HG02981 (cell line): Measurements from ENCODE around the gene MACROD2.

Source experiments
- ATAC-seq: cut with Tn5 transposase; IDR thresholded peaks from one replicate; pipeline ENCODE4 v1.9.1; 2021; ENCODE audit warnings: mild to moderate bottlenecking, moderate library complexity; ENCODE audit not compliant: unreplicated experiment

MACROD2 gene

DNA sequence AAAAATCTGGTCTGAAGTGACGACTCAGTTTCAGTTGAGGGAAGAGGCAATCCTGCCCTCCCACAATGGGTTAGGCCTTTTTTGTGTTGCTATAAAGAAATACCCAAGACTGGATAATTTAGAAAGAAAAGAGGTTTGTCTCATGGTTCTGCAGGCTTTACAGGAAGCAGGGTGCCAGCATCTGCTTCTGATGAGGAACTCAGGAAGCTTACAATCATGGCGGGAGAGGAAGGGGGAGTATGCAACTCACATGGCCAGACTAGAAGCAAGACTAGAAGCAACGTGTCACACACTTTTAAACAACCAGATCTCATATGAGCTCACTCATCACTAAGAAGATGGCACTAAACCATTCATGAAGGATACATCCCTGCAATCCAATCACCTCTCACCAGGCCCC is 2048.6 kb downstream of the MACROD2 start:
- ATAC-seq: no peak

DNA sequence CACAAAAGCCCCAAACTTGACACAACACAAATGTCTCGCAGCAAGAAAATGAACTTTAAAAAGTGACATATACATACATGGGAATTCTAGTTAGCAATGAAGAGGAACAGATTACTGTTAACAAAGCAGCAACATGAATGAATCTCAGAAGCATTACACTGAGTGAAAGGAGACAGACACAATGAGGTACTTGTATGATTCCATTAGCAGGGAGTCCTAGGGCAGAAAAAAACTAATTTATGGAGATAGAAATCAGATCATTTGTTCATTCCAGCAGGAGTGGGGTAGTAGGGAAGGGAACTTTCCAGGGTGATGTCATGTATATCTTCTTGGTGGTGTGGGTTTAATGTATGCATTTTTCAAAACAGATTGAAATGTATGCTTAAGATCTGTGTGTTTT is 2053.6 kb downstream of the MACROD2 start:
- no peak for ATAC-seq

GRCh38 chr20:16049529-16050093 is 2054.3 kb downstream of the MACROD2 start:
- ATAC-seq: no peak

GRCh38 chr20:16050366-16050765 is 2055.1 kb downstream of the MACROD2 start:
- no peak for ATAC-seq

- no peak for ATAC-seq
These were observed 2056.7 kb downstream of the MACROD2 start for GRCh38 chr20:16051968-16052367.

- ATAC-seq: no peak
These were observed 2057.1 kb downstream of the MACROD2 start for GRCh38 chr20:16052456-16052855.

GRCh38 chr20:16054985-16055384 is 2059.7 kb downstream of the MACROD2 start:
- ATAC-seq: no peak

DNA sequence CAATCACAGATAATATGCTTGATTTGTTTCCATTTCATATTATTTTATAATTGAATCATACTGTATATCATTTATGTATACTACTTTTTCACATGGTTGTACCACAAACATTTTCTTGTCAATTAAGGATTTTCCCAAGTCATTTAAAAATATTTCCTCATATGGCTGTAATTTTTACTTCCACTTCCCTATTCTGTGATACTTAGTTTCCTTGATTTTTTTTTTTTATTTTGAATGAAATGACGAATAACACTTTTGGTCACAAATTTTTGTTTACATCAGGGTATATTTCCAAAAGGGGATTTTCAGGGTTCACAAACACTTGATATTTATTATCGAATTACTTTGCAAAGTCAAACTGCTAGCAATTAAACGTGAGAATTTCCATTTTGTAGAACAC is 2062.3 kb downstream of the MACROD2 start:
- no peak for ATAC-seq

DNA sequence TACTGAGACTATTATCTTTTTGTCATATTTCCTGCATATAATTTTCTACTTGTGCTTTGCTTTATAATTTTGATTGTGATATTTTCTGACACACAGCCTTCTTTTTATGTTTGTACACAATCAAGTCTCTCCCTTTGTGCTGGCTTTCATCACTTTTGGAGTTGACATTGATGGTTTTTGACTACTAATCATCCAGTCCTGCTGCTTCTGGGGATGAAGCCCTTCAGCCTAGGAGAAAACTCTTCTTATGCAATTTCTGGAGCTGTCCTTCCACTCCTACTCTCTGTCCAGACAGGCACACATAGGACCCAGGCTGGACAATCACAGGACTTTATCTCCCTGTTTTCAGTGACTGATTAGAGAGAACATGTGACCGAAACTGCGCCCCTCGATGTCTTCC is 2063.0 kb downstream of the MACROD2 start:
- ATAC-seq: no peak

DNA sequence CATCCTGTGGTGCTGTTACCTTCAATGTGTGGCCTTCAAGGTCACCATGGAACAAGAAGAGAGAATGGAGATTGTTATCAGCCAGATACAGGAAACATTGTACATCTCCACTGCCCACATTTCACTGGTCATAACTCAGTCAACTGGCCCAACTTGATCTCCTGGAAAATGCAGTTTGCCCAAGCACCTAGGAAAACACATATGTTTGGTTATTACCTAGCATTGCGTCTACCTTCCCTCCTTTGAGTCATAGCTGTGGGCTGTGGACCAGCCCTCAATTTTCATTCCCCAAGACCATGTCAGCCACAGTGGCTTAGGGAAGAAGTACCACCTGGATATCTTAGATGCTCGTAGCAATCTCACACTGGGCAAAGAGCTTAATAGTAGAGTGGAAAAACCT is 2064.5 kb downstream of the MACROD2 start:
- no peak for ATAC-seq

DNA sequence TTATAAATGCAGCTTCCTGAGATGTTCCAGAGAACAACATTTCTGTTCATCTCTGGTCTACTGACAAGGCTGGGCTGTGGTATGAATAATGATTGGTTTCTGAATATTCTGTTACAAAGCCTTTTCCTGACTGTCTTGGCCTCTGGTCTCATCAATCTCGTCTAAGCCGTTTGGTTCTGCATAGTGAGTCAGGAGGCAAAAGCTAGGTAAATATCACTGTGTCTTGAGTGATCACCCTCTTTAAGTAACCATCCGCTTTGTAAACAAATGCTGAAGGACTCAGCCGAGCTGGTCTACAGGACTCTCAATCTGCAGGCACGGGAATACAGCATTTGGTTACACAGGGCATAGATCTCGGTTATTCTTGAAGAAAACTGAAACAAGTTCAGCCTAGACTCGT is 2066.0 kb downstream of the MACROD2 start:
- no peak for ATAC-seq

DNA sequence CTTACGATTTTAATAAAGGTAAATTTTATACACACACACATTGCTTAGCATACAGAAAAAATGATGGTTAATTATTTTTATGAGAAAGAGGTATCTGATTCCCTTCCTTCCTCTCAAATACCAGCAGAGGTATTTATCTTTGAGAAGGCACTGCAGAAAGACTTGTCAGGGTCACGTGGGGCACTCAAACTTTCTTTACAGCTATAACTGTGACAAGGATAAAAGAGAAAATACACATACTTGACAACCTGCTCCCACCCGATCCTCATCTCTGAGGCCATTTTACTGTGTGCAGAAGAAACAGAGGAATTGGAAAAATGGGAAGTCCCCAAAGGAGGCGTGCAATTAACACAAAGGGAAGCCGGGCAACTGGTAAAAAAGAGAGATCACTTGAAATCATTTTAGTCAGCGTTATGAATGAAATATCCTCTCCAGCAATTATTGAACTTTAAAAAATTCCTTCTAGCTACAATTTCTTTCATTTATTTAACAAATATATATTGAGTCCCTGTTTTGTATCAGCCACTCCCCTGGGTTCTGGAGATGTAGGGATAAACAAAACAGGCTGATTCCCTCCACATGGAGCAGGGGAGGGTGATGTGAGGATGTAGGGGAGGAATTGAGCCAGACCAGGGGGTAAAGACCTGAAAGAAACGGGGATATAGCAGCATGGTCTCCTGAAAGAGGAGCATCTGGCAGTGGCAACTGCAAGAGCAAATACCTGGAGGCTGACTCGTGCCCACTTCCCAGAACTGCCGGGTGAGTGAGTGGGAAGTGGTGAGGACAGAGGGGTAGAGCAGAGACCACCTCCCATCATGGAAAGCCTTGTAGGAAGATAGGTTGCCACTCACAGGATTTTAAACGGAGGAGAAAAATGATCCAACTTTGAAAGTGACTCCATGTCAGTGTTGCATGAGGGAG is 2067.6 kb downstream of the MACROD2 start:
- ATAC-seq: no peak

- no peak for ATAC-seq
These were observed 2068.6 kb downstream of the MACROD2 start for GRCh38 chr20:16063881-16064280.

- no peak for ATAC-seq
These were observed 2069.8 kb downstream of the MACROD2 start for GRCh38 chr20:16064989-16065707.

DNA sequence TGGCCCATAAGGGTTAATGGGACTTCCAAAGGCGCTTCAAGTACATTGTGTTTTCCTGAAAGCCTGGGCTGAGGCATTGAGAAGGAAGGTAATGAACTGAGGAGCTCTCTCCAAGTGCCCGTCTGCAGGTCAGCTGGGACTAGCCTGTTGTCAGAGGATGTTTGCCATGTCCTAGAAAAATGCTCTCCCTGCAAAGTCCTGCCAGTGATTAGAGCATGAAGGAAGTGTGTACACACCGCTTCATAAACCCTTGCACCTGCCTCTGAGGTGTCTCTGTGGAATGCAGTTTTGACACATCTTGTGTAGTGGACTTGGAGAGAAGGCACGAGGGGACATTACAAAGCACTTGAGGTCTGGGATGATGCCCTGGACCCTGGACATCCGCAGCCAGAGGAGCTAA is 2071.3 kb downstream of the MACROD2 start:
- no peak for ATAC-seq

DNA sequence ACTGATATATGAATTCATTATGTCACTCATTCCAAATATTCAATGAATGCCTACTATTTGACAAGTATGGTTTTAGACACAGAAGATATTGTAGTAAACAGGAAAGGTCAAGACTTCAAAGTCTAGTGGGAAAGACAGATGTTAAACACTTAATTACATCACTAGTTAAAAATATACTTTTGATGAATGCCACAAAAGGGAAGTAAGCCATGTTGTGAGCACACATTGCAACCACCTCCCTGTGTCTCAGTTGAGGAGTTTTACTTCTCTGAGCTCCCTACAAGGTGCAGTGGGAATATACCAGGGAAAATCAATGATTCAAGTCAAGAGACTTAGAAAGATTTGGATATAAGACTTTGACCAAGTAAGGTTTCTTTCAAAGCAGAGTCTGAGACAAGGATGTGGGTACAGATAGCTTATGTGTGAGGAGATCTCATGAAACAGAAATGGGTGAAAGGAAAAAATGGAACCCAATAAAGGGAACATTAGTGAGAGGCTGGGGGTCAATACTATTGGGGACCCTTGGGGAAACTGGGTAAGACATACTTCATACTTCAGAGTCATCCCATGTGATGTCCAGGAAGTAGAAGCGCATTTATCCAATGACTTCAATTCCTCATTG is 2074.2 kb downstream of the MACROD2 start:
- peak; percentile 96 for ATAC-seq

GRCh38 chr20:16072220-16072619 is 2076.9 kb downstream of the MACROD2 start:
- ATAC-seq: no peak

- ATAC-seq: no peak
These were observed 2083.0 kb downstream of the MACROD2 start for GRCh38 chr20:16078172-16078898.

DNA sequence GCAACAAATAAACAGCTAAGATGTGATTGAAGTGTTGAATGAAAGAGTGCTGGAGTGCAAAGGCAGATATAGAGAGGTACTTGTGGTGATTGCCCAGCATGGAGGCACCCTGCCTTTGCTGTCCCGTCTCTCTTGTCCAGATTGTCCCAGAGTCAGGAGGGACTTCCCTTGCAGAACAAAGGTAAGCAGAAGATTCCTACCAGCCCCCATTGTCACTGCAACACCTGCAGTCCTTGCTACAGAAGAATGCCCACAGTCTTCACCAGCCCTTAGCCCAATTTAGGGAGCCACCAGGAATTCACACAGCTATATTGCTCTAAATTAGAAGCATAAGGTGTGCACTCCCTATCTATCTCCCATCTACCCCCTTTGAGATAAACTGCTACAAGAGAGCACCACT is 2086.1 kb downstream of the MACROD2 start:
- ATAC-seq: no peak

DNA sequence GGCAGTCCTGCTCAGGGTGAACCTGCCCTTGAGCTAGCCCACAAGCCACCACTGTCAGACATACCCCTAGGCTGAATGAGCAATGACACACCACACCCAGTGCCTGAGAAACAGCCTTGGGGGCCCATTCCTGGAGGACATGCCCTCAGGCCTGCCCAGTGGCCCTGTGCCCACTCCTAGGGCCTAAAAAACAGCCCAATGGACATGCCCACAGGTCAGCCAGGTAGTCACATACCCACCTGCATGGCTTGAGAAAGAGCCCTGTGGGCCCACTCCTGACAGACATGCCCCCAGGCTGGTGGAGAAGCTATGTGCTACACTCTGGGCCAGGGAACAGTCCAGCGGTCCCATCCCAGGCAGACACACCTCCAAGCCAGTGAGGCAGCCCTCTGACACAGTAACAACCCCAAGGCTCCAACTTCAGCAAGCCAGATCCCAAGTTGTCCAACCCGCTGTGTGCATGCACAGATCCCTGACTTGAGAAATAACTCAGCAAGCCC is 2086.8 kb downstream of the MACROD2 start:
- no peak for ATAC-seq
